Neural cell (in vitro differentiated cells): ENCODE measurements around the gene BCHE. TPM values are rescaled to one million over a fixed set of nuclear protein-coding genes. Genes with fewer than 3 reads are reported as not detected.

ENCODE experiments used
- H2AFZ ChIP-seq: fragments of 200-600, 300-800 bp; sonication (generic), shearing (Covaris generic); 2 replicates; pipeline ENCODE4 v1.6.0; 2014; ENCODE audit warnings: low read depth, mild to moderate bottlenecking, antibody characterized with exemption, low read length, moderate library complexity
- H3F3A ChIP-seq: fragments of 200-600 bp; shearing (Covaris generic); 2 replicates; pipeline ENCODE4 v1.6.1; 2016; ENCODE audit warnings: mild to moderate bottlenecking, moderate library complexity, mixed read lengths, antibody characterized with exemption, low read length; ENCODE audit not compliant: insufficient read depth, poor library complexity, severe bottlenecking
- H3K27ac ChIP-seq: fragments of 200-600, 300-800 bp; sonication (generic), shearing (Covaris generic); 2 replicates; pipeline ENCODE4 v1.5.1; 2014; ENCODE audit warnings: mild to moderate bottlenecking, low read length, moderate library complexity
- H3K27me3 ChIP-seq: fragments of 300-800, 200-600 bp; sonication (generic), shearing (Covaris generic); 2 replicates; pipeline ENCODE4 v1.6.0; 2014; ENCODE audit warnings: mild to moderate bottlenecking, low read depth, low read length, moderate library complexity; ENCODE audit not compliant: insufficient read depth
- H3K36me3 ChIP-seq: fragments of 300-800, 200-600 bp; sonication (generic), shearing (Covaris generic); 2 replicates; pipeline ENCODE4 v1.5.1; 2014; ENCODE audit warnings: mild to moderate bottlenecking, antibody characterized with exemption, low read length, moderate library complexity; ENCODE audit not compliant: insufficient read depth
- H3K4me2 ChIP-seq: fragments of 300-800, 200-600 bp; sonication (generic), shearing (Covaris generic); 2 replicates; pipeline ENCODE4 v1.6.0; 2014; ENCODE audit warnings: mild to moderate bottlenecking, low read length
- H3K4me3 ChIP-seq: fragments of 300-800, 200-600 bp; sonication (generic), shearing (Covaris generic); 2 replicates; pipeline ENCODE4 v1.5.1; 2014; ENCODE audit warnings: mild to moderate bottlenecking, low read length, moderate library complexity
- H3K79me2 ChIP-seq: fragments of 200-600 bp; shearing (Covaris generic); replicated peaks from 2 replicates; pipeline ENCODE4 v1.6.0; 2014; ENCODE audit warnings: mild to moderate bottlenecking, low read length, moderate library complexity; ENCODE audit not compliant: insufficient read depth
- H3K9ac ChIP-seq: fragments of 300-800, 200-600 bp; sonication (generic), shearing (Covaris generic); 2 replicates; pipeline ENCODE4 v1.6.1; 2016; ENCODE audit warnings: mild to moderate bottlenecking, low read length, mixed read lengths
- H3K9me2 ChIP-seq: fragments of 200-600 bp; shearing (Covaris generic); 2 replicates; pipeline ENCODE4 v1.6.1; 2016; ENCODE audit warnings: mild to moderate bottlenecking, low read length, mixed read lengths; ENCODE audit not compliant: insufficient read depth
- H3K9me3 ChIP-seq: fragments of 200-600, 300-800 bp; sonication (generic), shearing (Covaris generic); 2 replicates; pipeline ENCODE4 v1.6.1; 2016; ENCODE audit warnings: mild to moderate bottlenecking, mixed run types, low read length, moderate library complexity, mixed read lengths
- H4K20me1 ChIP-seq: fragments of 200-600 bp; shearing (Covaris generic); 2 replicates; pipeline ENCODE4 v1.6.1; 2016; ENCODE audit warnings: mild to moderate bottlenecking, mixed run types; ENCODE audit not compliant: insufficient read depth
- EP300 ChIP-seq: fragments of 450-650 bp; conservative IDR thresholded peaks from 2 replicates; pipeline ENCODE4 v1.6.1; 2014; ENCODE audit warnings: antibody characterized with exemption, mild to moderate bottlenecking, moderate library complexity; ENCODE audit not compliant: poor library complexity, severe bottlenecking
- EZH2 ChIP-seq: fragments of 200-600, 300-800 bp; shearing (Covaris generic), sonication (generic); IDR thresholded peaks from 2 replicates; pipeline ENCODE4 v1.6.1; 2014; ENCODE audit warnings: antibody characterized with exemption, low read length, borderline replicate concordance, mild to moderate bottlenecking; ENCODE audit not compliant: insufficient read depth, poor library complexity, severe bottlenecking
- MXI1 ChIP-seq: fragments of 450-650 bp; conservative IDR thresholded peaks from 2 replicates; pipeline ENCODE4 v1.6.1; 2014; ENCODE audit warnings: antibody characterized with exemption, mild to moderate bottlenecking; ENCODE audit not compliant: poor library complexity, severe bottlenecking
- POLR2AphosphoS5 ChIP-seq: IDR thresholded peaks from 2 replicates; pipeline ENCODE4 v1.6.1; 2012
- RAD21 ChIP-seq: fragments of 450-650 bp; conservative IDR thresholded peaks from 2 replicates; pipeline ENCODE4 v1.6.1; 2014; ENCODE audit warnings: antibody characterized with exemption, mild to moderate bottlenecking, moderate library complexity
- REST ChIP-seq: IDR thresholded peaks from 2 replicates; pipeline ENCODE4 v1.6.1; 2012; ENCODE audit warnings: borderline replicate concordance
- SMC3 ChIP-seq: fragments of 450-650 bp; conservative IDR thresholded peaks from 2 replicates; pipeline ENCODE4 v1.6.1; 2014; ENCODE audit warnings: antibody characterized with exemption, mild to moderate bottlenecking, moderate library complexity; ENCODE audit not compliant: poor library complexity
- TAF1 ChIP-seq: IDR thresholded peaks from 2 replicates; pipeline ENCODE4 v1.6.1; 2012; ENCODE audit warnings: low read depth
- polyA plus RNA-seq: library from polyadenylated mRNA; depleted of rRNA; stranded (reverse); fragments of >200 nt; gene quantifications from 2 replicates; pipeline ENCODE4 v1.2.3, GENCODE V29; 2014
- TF ChIP-seq, protein P1 (sequence below): fragments of 450-650 bp; IDR thresholded peaks from 2 replicates; pipeline ENCODE4 v1.5.1; 2014; ENCODE audit warnings: antibody characterized with exemption, mild to moderate bottlenecking, moderate library complexity; ENCODE audit not compliant: poor library complexity, severe bottlenecking

The BCHE gene
- polyA plus RNA-seq, 1 donor from 2014 or later = 2.6 TPM

DNA sequence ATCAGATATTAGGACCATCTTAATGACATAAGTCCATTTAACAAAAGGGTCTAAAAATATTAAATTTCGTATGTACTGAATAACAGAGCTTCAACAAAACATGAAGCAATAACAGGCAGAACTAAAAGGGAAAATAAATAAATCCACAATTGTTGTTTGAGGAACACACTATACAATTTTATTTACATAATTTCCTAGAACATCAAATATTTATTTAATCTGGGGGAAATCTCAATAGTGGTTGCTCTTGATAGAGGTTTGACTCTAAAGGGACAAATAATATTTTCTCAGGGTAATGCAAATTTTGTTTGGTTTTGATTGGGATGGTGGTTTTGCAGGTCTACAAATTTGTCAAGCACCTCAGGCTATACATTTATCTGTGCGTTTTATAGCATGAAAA, 90.3 kb downstream of the BCHE start:
- H4K20me1 ChIP-seq = no peaks in the 10 kb centered on the region
- H3K9me2 ChIP-seq = no peaks in the 10 kb centered on the region
- H3K27ac ChIP-seq = no peak overlapping the region
- TF ChIP-seq EZH2 = no peak
- TF ChIP-seq EP300 = no peak
- no peak for TF ChIP-seq POLR2AphosphoS5
- no peak for TF ChIP-seq TAF1
- no peak for TF ChIP-seq REST
- TF ChIP-seq MXI1 = no peak
- TF ChIP-seq, protein P1, sequence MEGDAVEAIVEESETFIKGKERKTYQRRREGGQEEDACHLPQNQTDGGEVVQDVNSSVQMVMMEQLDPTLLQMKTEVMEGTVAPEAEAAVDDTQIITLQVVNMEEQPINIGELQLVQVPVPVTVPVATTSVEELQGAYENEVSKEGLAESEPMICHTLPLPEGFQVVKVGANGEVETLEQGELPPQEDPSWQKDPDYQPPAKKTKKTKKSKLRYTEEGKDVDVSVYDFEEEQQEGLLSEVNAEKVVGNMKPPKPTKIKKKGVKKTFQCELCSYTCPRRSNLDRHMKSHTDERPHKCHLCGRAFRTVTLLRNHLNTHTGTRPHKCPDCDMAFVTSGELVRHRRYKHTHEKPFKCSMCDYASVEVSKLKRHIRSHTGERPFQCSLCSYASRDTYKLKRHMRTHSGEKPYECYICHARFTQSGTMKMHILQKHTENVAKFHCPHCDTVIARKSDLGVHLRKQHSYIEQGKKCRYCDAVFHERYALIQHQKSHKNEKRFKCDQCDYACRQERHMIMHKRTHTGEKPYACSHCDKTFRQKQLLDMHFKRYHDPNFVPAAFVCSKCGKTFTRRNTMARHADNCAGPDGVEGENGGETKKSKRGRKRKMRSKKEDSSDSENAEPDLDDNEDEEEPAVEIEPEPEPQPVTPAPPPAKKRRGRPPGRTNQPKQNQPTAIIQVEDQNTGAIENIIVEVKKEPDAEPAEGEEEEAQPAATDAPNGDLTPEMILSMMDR = no peak
- no peak for TF ChIP-seq SMC3
- no peak for TF ChIP-seq RAD21
- no peaks in the 10 kb centered on the region for H3K9me3 ChIP-seq
- no peak overlapping the region for H3K4me3 ChIP-seq
- H3K27me3 ChIP-seq = no peaks in the 10 kb centered on the region
- H3K9ac ChIP-seq = no peak overlapping the region
- H3K4me2 ChIP-seq = no peak overlapping the region
- H3K79me2 ChIP-seq = no peaks in the 10 kb centered on the region
- H3F3A ChIP-seq = no peaks in the 10 kb centered on the region
- H3K36me3 ChIP-seq = no peaks in the 10 kb centered on the region
- no peak overlapping the region for H2AFZ ChIP-seq

DNA sequence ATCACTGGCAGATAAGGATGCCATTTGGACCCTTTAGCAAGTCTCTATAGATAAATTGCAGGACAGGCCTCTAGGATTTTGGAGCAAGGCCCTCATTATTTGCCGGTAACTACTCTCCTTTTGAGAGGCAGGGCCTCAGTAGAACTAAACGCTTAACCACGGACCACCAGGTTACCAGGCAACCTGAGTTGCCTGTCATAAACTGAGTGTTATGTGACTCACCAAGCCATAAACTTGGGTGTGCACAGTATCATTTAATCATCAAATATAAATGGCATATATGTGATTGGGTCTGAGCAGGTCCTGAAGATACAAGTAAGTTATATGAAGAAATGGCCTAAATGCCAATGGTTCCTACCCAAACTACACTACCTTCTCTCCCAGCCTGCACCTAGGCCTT, 93.2 kb downstream of the BCHE start:
- Histone ChIP-seq H3K27me3 (no peaks in the 10 kb centered on the region), H3K27ac (no peak overlapping the region), H3K9me3 (no peaks in the 10 kb centered on the region), H3K4me2 (no peak overlapping the region), H4K20me1 (no peaks in the 10 kb centered on the region), H3K9ac (no peak overlapping the region), H2AFZ (no peak overlapping the region), H3K4me3 (no peak overlapping the region), H3F3A (no peaks in the 10 kb centered on the region), H3K36me3 (no peaks in the 10 kb centered on the region), H3K79me2 (no peaks in the 10 kb centered on the region), H3K9me2 (no peaks in the 10 kb centered on the region)
- TF ChIP-seq TAF1 (no peak), POLR2AphosphoS5 (no peak), EZH2 (no peak), REST (no peak), MXI1 (no peak), RAD21 (no peak), SMC3 (no peak), EP300 (no peak)
- TF ChIP-seq, protein P1 = no peak
